IMR-90 (cell line): ENCODE data around the gene CLSTN1.

Source experiments
- BHLHE40 ChIP-seq: fragments of 150-350 bp; IDR thresholded peaks from 2 replicates; pipeline ENCODE4 v1.6.1; 2016; ENCODE audit warnings: mild to moderate bottlenecking, low read depth, low read length
- CEBPB ChIP-seq: IDR thresholded peaks from 2 replicates; pipeline ENCODE4 v1.6.1; 2012; ENCODE audit warnings: low read depth, low read length, improper control_type of control experiment
- CHD1 ChIP-seq: IDR thresholded peaks from 2 replicates; pipeline ENCODE4 v1.6.1; 2012; ENCODE audit warnings: low read depth, low read length, improper control_type of control experiment
- ELK1 ChIP-seq: fragments of 150-350 bp; IDR thresholded peaks from 2 replicates; pipeline ENCODE4 v1.6.1; 2016; ENCODE audit warnings: low read depth, mild to moderate bottlenecking, low read length, moderate library complexity, borderline replicate concordance
- FOS ChIP-seq: fragments of 150-350 bp; IDR thresholded peaks from 2 replicates; pipeline ENCODE4 v1.6.1; 2016; ENCODE audit warnings: low read depth, low read length
- MAFK ChIP-seq: IDR thresholded peaks from 2 replicates; pipeline ENCODE4 v1.6.1; 2012; ENCODE audit warnings: low read depth, low read length, improper control_type of control experiment
- MAZ ChIP-seq: IDR thresholded peaks from 2 replicates; pipeline ENCODE4 v1.6.1; 2012; ENCODE audit warnings: low read depth, mild to moderate bottlenecking, low read length, improper control_type of control experiment, moderate library complexity, borderline replicate concordance
- MXI1 ChIP-seq: IDR thresholded peaks from 2 replicates; pipeline ENCODE4 v1.6.1; 2012; ENCODE audit warnings: low read depth, mild to moderate bottlenecking, low read length, moderate library complexity, borderline replicate concordance
- POLR2A ChIP-seq: IDR thresholded peaks from 2 replicates; pipeline ENCODE4 v1.6.1; 2012; ENCODE audit warnings: mild to moderate bottlenecking, low read depth, low read length
- RAD21 ChIP-seq: IDR thresholded peaks from 2 replicates; pipeline ENCODE4 v1.6.1; 2012; ENCODE audit warnings: low read length, improper control_type of control experiment
- RFX5 ChIP-seq: IDR thresholded peaks from 2 replicates; pipeline ENCODE4 v1.8.0; 2012; ENCODE audit warnings: low read depth, mild to moderate bottlenecking, low read length, moderate library complexity
- SMC3 ChIP-seq: fragments of 150-350 bp; IDR thresholded peaks from 2 replicates; pipeline ENCODE4 v1.6.1; 2016; ENCODE audit warnings: low read depth, mild to moderate bottlenecking, antibody characterized with exemption, low read length, moderate library complexity
- TF ChIP-seq, protein P1 (sequence below): conservative IDR thresholded peaks from 2 replicates; pipeline ENCODE4 v1.5.1; 2012; ENCODE audit warnings: mild to moderate bottlenecking, low read depth, low read length, improper control_type of control experiment

GRCh38 chr1:9809100-9809510, 14.7 kb downstream of the CLSTN1 start:
- TF ChIP-seq, protein P1, sequence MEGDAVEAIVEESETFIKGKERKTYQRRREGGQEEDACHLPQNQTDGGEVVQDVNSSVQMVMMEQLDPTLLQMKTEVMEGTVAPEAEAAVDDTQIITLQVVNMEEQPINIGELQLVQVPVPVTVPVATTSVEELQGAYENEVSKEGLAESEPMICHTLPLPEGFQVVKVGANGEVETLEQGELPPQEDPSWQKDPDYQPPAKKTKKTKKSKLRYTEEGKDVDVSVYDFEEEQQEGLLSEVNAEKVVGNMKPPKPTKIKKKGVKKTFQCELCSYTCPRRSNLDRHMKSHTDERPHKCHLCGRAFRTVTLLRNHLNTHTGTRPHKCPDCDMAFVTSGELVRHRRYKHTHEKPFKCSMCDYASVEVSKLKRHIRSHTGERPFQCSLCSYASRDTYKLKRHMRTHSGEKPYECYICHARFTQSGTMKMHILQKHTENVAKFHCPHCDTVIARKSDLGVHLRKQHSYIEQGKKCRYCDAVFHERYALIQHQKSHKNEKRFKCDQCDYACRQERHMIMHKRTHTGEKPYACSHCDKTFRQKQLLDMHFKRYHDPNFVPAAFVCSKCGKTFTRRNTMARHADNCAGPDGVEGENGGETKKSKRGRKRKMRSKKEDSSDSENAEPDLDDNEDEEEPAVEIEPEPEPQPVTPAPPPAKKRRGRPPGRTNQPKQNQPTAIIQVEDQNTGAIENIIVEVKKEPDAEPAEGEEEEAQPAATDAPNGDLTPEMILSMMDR = no peak
- TF ChIP-seq MAFK (no peak), ELK1 (no peak), POLR2A (no peak), CHD1 (no peak), CEBPB (no peak), SMC3 (no peak), RAD21 (no peak), BHLHE40 (no peak), FOS (no peak), MXI1 (no peak), RFX5 (no peak), MAZ (no peak)
